Measurements from ENCODE around the gene SLC25A43.
"Not testable (repeated sequence)": the region's sequence is repeated elsewhere in the genome, so short reads cannot be mapped to it uniquely, and the experiment has no call there.

The SLC25A43 gene

DNA sequence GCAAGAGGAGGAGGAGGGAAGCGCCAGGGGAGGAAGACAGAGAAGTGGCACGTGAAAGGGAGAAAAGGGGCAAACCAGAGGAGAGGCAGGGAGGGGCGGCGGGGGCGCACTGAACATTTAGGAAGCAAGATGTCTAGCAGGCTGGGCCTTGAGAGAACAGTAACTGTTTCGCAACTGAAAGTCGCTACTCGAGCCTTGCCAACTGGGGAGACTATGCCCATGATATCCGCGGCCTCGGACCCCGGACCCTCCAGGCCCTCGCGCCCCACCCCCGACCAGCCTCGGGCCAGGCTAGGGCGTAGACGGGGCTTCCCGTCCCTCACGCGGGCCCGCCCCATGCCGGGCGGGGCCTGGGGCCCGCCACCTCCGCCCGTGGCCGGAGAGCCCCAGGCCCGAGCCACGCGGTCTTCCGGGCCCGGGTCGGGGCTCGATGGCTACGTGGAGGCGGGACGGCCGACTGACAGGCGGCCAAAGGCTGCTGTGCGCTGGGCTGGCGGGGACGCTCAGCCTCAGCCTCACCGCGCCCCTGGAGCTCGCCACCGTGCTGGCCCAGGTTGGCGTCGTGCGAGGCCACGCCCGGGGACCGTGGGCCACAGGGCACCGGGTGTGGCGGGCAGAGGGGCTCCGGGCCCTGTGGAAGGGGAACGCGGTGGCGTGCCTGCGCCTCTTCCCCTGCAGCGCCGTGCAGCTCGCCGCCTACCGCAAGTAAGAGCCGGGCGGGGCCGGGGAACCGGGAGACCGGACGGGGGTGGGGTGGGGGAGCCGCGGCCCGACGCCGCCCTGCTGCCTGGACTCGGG, at the start of gene SLC25A43:
SLC25A43 (plus strand) TSS at position 363 of the 798 bp plus-strand sequence; CDS start at position 431, 68 bp downstream.
- peak in 2 of 3 experiments; percentile 30 to 38 for DNase-seq

DNA sequence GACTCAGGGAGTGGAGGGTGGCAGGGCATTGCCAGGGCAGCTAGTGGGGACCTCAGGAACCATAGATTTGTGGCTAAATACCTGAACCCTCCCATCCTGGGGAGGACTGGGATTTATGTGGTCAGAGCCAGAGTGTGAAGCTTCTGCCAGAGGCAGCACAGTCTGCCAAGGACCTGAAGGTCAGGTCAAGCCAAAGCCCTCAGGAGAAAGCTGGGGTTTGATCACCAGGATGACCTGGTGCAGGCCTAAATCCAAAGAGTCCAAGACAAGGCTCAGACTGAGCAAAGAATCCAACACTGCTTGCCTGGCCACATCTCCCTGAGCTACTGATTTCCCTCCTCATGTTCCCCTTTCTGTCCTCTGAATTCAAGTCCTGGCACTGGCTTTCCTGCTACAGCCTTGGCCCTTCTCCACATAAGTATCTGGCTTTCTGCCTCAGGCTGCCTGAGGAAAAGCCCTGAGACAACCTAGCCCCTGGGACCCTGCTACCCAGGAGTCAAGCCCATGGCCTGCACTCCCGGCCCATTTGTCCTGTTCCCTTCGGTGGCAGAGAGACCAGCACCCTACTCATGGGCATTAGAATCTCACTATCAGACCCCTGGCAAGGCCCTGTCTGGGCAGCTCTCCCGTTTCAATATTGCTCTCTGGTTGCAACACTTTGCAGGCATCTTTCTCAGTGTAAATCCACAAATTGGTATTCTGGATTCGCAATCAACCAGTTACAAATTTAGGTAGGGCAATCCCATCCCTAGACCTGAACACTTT, 39.3 kb upstream of the SLC25A43 start:
- no peak for DNase-seq

- DNase-seq = not testable (repeated sequence)
Observed at GRCh38 chrX:119361451-119361850, 37.7 kb upstream of the SLC25A43 start.

GRCh38 chrX:119362074-119362473, 37.1 kb upstream of the SLC25A43 start:
- DNase-seq = not testable (repeated sequence)

DNA sequence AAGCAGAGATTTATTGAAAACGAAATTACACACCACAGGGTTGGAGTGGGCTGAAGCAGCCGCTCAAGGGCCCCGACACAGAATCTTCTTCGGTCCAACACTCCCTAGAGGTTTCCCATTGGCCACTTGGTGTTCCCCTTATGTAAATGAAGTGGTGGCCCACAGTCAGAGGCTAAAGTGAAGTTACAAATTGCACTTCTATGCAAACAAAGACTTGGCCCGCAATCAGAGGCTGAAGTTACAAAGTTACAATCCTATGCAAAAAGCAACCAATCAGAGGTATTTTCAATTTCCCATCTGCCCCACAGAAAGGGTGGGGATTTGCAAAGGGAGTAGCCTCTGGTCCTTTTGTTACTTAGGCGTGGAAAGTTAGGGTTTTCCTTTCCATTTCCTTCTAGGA, 35.7 kb upstream of the SLC25A43 start:
- peak in 1 of 3 experiments; percentile 20 for DNase-seq

DNA sequence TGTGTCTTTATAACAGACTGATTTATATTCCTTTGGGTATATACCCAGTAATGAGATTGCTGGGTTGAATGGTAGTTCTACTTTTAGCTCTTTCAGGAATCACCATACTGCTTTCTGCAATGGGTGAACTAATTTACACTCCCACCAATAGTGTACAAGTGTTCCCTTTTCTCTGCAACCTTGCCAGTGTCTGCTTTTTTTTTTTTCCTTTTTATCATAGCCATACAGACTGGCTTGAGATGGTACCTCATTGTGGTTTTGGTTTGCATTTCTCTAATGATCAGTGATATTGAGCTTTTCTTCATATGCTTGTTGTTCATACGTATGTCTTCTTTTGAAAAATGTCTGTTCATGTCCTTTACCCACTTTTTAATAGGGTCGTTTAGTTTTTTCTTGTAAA, 27.3 kb upstream of the SLC25A43 start:
- not testable (repeated sequence) for DNase-seq

GRCh38 chrX:119374736-119375135, 24.4 kb upstream of the SLC25A43 start:
- DNase-seq = no peak

GRCh38 chrX:119375561-119375960, 23.6 kb upstream of the SLC25A43 start:
- no peak for DNase-seq

- DNase-seq = no peak
Observed at GRCh38 chrX:119376312-119376711, 22.8 kb upstream of the SLC25A43 start.

DNA sequence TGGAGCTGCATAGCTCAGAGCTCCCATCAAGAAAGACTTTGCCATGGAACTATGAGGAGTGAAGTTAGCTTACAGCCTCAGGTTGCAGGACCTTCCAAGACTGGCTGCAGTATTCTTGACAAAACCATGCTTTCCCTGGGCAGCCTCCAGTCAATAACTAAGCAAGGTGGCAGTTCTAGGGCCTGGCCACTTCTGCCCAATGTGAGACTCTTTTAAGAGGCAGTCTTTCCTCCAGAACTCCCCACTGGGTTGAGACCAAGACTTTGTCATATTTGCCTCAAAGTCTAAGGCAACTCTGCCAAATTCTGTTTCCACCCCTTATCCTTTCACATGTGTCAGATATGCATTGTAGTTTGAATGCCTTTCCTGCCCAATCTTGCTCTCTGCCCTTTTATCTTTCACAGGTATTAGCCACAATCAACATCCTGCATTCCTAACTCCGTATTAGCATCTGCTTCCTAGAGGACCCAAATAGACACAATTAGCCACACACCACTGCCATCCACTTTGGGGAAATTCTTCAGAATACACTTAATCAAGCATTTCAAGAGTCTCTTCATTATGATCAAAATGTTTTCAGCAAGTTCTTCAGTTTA, 17.7 kb upstream of the SLC25A43 start:
- no peak for DNase-seq

DNA sequence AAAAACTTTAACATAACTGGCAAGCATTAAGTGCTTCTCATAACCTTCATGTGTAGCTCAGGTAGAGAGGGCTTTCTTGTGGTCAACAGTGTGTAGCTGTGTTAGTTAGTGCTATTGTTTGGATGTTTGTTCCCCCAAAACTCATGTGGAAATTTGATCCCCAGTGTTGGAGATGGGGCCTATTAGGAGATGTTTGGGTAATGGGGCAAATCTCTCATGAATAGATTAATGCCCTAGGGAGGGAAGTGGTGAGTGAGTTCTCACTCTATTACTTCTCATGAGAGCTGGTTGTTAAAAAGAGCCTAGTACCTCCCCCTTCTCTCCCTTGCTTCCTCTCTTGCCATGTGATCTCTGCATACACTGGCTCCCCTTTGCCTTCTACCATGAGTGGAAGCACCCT, 16.5 kb upstream of the SLC25A43 start:
- no peak for DNase-seq

DNA sequence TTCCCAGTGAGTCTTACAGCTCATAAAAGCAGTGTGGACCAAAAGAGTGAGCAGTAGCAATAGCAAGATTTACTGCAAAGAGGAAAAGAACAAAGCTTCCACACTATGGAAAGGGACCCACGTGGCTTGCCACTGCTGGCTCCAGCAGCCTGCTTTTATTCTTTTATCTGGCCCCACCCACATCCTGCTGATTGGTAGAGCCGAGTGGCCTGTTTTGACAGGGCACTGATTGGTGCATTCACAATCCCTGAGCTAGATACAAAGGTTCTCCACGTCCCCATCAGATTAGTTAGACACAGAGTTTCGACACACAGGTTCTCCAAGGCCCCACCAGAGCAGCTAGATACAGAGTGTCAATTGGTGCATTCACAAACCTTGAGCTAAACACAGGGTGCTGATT, 12.5 kb upstream of the SLC25A43 start:
- DNase-seq = not testable (repeated sequence)

DNA sequence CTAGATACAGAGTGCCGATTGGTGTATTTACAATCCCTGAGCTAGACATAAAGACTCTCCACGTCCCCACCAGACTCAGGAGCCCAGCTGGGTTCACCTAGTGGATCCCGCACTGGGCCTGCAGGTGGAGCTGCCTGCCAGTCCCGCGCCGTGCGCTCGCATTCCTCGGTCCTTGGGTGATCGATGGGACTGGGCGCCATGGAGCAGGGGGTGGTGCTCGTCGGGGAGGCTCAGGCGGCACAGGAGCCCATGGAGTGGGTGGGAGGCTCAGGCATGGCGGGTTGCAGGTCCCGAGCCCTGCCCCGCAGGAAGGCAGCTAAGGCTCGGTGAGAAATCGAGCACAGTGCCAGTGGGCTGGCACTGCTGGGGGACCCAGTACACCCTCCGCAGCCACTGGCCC, 11.7 kb upstream of the SLC25A43 start:
- DNase-seq = not testable (repeated sequence)

- DNase-seq = no peak
Observed at GRCh38 chrX:119389214-119389613, 9.9 kb upstream of the SLC25A43 start.

DNA sequence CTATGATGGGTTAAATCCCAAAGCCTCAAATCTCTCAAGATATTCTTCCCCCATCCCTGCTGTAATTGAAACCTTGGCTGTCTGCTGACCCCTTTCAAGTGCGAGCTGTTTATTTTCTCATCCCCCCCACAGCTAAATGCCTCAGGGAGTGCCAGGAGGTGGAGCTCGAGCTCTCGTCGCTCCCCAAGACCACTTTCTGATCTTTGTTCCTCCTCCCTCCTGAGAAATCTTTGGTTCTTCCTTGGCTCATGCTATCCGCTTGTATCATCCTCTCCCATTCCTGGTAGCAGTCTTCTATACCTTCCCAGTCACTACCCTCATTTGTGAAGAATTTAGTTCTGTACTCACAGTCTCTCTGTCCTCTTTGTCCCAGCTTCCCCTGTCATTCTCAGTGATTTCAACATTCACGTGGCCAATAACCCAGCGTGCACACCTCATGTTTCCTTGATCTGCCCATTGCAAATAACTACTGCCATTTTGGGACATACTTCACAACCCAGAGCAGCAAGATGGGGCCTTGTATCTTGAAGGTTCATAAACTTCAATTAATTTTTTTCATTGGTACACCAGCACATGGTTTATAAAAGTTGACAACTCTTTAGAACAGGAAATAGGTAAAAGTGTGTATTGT, 9.2 kb upstream of the SLC25A43 start:
- DNase-seq = peak in 2 of 3 experiments; percentile 3 to 31

GRCh38 chrX:119391279-119391678, 7.9 kb upstream of the SLC25A43 start:
- DNase-seq = peak in 1 of 3 experiments; percentile 25

GRCh38 chrX:119393144-119393543, 6.0 kb upstream of the SLC25A43 start:
- DNase-seq = no peak

DNA sequence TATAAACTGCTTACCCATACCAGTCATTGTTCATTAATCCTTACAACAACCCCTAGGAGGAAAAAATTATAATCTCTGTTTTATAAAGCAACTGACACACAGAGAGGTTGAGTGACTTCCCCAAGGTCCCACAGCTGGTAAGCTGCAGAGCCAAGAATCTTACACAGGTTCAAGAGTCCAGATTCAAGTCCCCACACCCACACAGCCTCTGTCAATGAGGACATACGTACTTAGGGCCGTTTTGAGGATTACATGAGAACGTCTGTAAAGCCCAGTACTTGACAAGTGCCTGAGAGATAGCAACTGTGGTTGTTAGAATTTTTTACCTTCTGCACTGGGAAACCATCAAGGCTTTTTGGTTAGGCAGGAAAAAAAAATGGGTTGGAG, 556 bp upstream of the SLC25A43 start:
- DNase-seq = no peak

DNA sequence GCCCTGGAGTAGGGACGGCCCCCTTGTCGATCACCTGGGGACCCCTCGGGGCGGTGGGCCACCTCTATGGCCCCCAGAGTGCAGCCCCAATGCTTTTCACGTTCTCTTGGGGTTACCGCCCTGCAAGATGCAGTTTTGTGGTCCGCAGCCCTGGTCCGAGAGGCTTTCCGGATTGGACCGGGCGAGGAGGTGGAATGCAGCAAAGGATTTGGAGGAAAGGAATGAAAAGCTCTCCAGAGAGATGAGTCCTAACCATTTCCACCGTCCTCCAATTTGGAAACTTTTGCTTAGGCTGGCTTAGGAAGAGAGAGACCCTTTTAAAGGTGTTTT, 601 bp downstream of the SLC25A43 start:
- no peak for DNase-seq

DNA sequence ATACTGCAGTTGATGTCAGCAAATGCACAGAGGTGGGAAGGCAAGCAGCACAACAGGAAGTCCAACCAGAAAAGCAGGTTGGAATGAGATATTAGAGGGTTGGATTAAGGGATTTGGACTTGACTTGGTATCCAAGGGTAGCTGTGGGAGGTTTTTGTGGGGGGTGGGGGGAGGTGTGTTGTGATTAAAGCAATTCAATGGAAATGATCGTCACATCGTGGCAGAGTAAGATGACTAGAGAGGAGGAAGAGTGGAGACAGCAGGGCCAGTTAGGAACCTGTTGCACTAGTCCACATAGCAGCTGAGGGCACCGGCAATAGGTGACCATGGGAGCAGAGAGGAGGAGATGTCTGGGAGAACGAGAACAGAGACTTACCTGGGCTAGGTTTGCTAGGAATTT, 2.4 kb downstream of the SLC25A43 start:
- no peak for DNase-seq

DNA sequence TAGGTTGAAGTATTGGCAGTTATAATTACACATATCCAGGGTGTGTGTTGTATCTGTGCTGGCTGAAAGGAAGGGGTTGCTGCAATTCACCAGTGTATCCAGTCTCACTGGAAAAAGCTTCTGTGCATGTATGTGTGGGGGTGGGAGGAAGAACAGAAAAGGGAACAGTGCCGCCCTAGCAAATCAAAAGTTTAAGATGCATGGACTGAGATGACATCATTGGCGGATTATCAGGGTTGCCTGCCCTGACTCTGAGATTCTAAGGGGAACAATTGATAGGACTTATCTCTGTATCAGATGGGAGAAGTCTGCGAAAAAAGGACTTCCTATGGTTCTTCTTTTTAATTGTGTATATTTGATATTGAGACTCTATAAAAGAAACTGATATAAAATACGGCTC, 3.5 kb downstream of the SLC25A43 start:
- no peak for DNase-seq

- DNase-seq = no peak
Observed at GRCh38 chrX:119406776-119407175, 7.6 kb downstream of the SLC25A43 start.

DNA sequence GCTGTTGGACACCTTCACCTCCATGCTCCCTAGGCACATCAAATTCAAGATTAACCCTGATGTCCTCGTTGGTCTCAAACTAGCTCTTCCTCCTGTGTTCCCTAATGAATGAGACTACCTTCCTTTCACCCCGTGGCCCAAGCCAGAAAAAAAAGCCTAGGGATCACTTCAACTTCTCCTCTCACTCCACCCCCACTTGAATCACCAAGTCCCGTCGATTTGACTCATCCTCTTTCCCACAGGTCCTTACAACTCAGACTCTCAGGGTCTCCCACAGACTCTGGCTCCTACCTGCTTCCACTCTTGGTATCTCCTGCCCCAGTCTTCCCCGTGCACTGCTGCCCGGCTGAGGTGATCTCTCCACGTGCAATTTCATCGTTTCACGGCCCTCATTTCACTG, 8.5 kb downstream of the SLC25A43 start:
- DNase-seq = no peak
